HepG2 (cell line): ENCODE results near the gene CHDH. TPM values are rescaled to one million over a fixed set of nuclear protein-coding genes. Genes with fewer than 3 reads are reported as not detected.

Experiments used
- ATF1 ChIP-seq: IDR thresholded peaks from 2 replicates; pipeline ENCODE4 v1.6.1; 2016; ENCODE audit warnings: mild to moderate bottlenecking, control low read depth
- ATF2 ChIP-seq: sonication (generic); formaldehyde crosslinking; IDR thresholded peaks from 2 replicates; pipeline ENCODE4 v1.4.0; 2020; ENCODE audit warnings: missing genetic modification reagents
- GZF1 ChIP-seq: sonication (generic); formaldehyde crosslinking; IDR thresholded peaks from 2 replicates; pipeline ENCODE4 v1.5.1; 2020; ENCODE audit warnings: mild to moderate bottlenecking, missing genetic modification reagents
- NFYB ChIP-seq: sonication (generic); formaldehyde crosslinking; IDR thresholded peaks from 2 replicates; pipeline ENCODE4 v1.4.0; 2020; ENCODE audit warnings: missing genetic modification reagents
- RBM22 ChIP-seq: fragments of 200-400 bp; formaldehyde crosslinking; optimal IDR thresholded peaks from 2 replicates; pipeline ENCODE3; 2017; ENCODE audit warnings: mild to moderate bottlenecking, low read length, moderate library complexity
- SNAPC4 ChIP-seq: sonication (generic); formaldehyde crosslinking; IDR thresholded peaks from 2 replicates; pipeline ENCODE4 v1.4.0; 2020; ENCODE audit warnings: mild to moderate bottlenecking, missing genetic modification reagents
- ZC3H13 ChIP-seq: sonication (generic); formaldehyde crosslinking; IDR thresholded peaks from 2 replicates; pipeline ENCODE4 v1.8.1; 2023; ENCODE audit warnings: mild to moderate bottlenecking, missing genetic modification reagents, moderate library complexity
- ZEB1 ChIP-seq: IDR thresholded peaks from 2 replicates; pipeline ENCODE4 v1.6.1; 2012; ENCODE audit warnings: mild to moderate bottlenecking, low read depth, inconsistent platforms; ENCODE audit not compliant: insufficient replicate concordance
- ZNF34 ChIP-seq: sonication (generic); formaldehyde crosslinking; IDR thresholded peaks from 2 replicates; pipeline ENCODE4 v1.4.0; 2020; ENCODE audit warnings: mild to moderate bottlenecking, missing genetic modification reagents, borderline replicate concordance
- ZNF451 ChIP-seq: sonication (generic); formaldehyde crosslinking; IDR thresholded peaks from 2 replicates; pipeline ENCODE4 v1.5.0; 2020; ENCODE audit warnings: mild to moderate bottlenecking, missing genetic modification reagents
- ZNF577 ChIP-seq: sonication (generic); formaldehyde crosslinking; IDR thresholded peaks from 2 replicates; pipeline ENCODE4 v1.4.0; 2020; ENCODE audit warnings: mild to moderate bottlenecking, low read depth, missing genetic modification reagents, borderline replicate concordance
- ZNF687 ChIP-seq: sonication (generic); formaldehyde crosslinking; IDR thresholded peaks from 2 replicates; pipeline ENCODE4 v1.5.1; 2020; ENCODE audit warnings: mild to moderate bottlenecking, missing genetic modification reagents, moderate library complexity
- ZNF749 ChIP-seq: sonication (generic); formaldehyde crosslinking; IDR thresholded peaks from 2 replicates; pipeline ENCODE4 v1.8.0; 2022; ENCODE audit warnings: mild to moderate bottlenecking, missing genetic modification reagents, moderate library complexity, borderline replicate concordance
- polyA plus RNA-seq, 8 experiments: library from polyadenylated mRNA; depleted of rRNA in 3 of 8; stranded (reverse) in 7 of 8; unstranded in 1 of 8; fragments of >200 nt; fragmentation: Illumina TruSeq in 4 of 8; extraction: Trizol in 4 of 8; gene quantifications; 2 replicates each; pipeline versions ENCODE4 v1.2.1 to v1.2.3, GENCODE V29; 2011 to 2016; ENCODE audit warnings: low read depth in 4 of 8, missing spikeins in 1 of 8, mixed read lengths in 1 of 8; ENCODE audit not compliant: insufficient read depth in 1 of 8
- total RNA-seq, 5 experiments: library from RNA; depleted of rRNA; stranded (reverse); fragments of >200 nt; fragmentation: Illumina TruSeq; extraction: Trizol; gene quantifications; 2 replicates each; pipeline ENCODE4 v1.2.3, GENCODE V29; 2016; ENCODE audit warnings: low read depth in 1 of 5
- TF ChIP-seq, protein P1 (sequence below): sonication (generic); formaldehyde crosslinking; IDR thresholded peaks from 2 replicates; pipeline ENCODE4 v1.4.0; 2020; ENCODE audit warnings: mild to moderate bottlenecking, low read depth, missing genetic modification reagents
- TF ChIP-seq, protein P2 (sequence below): sonication (generic); formaldehyde crosslinking; IDR thresholded peaks from 2 replicates; pipeline ENCODE4 v1.4.0; 2020; ENCODE audit warnings: missing genetic modification reagents, mild to moderate bottlenecking, borderline replicate concordance

The CHDH gene
- total and polyA plus RNA-seq, 2 of the 13 experiments (the other 11 are each of a cell fraction or from before 2014, with no cell fraction given), result 28.1 to 48.9 TPM

DNA sequence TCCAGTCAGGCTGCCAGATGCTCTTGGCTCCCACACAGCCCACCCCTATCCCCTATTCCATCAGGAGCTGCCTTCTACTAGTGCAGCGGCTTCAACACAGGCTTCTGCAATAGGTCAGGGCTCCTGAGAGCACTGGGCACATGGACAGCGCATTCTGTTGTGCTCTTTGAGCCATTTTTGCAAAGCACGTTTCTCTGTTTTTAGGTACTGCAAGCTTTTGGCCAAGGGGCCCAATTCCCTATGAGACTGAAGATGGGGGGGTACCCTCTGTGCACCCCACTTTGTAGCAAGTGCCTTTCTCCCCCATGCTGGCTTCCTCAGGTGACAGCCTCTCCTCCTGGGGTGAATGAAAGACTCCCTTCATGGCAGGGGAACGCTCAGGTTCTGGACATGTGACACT, 31.2 kb downstream of the CHDH start (continued):
- no peak for TF ChIP-seq GZF1 (CRISPR knock-in tag)
- no peak for TF ChIP-seq ZNF34 (CRISPR knock-in tag)
- no peak for TF ChIP-seq ZNF687 (CRISPR knock-in tag)
- no peak for TF ChIP-seq ZNF749
- 0 out of 2 replicates have a peak, but pooled peaks have one; percentile 22 for TF ChIP-seq ZC3H13 (CRISPR knock-in tag)
- TF ChIP-seq ZEB1, result no peak
- no peak for TF ChIP-seq NFYB (CRISPR knock-in tag)
- no peak for TF ChIP-seq ATF1 (CRISPR knock-in tag)
- TF ChIP-seq, protein P1, sequence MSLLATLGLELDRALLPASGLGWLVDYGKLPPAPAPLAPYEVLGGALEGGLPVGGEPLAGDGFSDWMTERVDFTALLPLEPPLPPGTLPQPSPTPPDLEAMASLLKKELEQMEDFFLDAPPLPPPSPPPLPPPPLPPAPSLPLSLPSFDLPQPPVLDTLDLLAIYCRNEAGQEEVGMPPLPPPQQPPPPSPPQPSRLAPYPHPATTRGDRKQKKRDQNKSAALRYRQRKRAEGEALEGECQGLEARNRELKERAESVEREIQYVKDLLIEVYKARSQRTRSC (CRISPR knock-in tag), result no peak
- peak; percentile 37 for TF ChIP-seq RBM22
- no peak for TF ChIP-seq ZNF451 (CRISPR knock-in tag)
- TF ChIP-seq, protein P2, sequence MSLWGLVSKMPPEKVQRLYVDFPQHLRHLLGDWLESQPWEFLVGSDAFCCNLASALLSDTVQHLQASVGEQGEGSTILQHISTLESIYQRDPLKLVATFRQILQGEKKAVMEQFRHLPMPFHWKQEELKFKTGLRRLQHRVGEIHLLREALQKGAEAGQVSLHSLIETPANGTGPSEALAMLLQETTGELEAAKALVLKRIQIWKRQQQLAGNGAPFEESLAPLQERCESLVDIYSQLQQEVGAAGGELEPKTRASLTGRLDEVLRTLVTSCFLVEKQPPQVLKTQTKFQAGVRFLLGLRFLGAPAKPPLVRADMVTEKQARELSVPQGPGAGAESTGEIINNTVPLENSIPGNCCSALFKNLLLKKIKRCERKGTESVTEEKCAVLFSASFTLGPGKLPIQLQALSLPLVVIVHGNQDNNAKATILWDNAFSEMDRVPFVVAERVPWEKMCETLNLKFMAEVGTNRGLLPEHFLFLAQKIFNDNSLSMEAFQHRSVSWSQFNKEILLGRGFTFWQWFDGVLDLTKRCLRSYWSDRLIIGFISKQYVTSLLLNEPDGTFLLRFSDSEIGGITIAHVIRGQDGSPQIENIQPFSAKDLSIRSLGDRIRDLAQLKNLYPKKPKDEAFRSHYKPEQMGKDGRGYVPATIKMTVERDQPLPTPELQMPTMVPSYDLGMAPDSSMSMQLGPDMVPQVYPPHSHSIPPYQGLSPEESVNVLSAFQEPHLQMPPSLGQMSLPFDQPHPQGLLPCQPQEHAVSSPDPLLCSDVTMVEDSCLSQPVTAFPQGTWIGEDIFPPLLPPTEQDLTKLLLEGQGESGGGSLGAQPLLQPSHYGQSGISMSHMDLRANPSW (CRISPR knock-in tag), result no peak
- TF ChIP-seq ZNF577 (CRISPR knock-in tag), result no peak
- no peak for TF ChIP-seq SNAPC4 (CRISPR knock-in tag)
- TF ChIP-seq ATF2 (CRISPR knock-in tag), result no peak
